Upper lobe of left lung (tissue), 6 donors: ENCODE results near the gene SCG3. TPM values are rescaled to one million over a fixed set of nuclear protein-coding genes. Genes with fewer than 3 reads are reported as not detected.
A peak's percentile ranks its signal among the peaks of the same experiment; 100 is the strongest.

Experiments
- ATAC-seq, 2 donors: fragments of 200-7000 bp; cut with Tn5 transposase; one replicate each; pipeline ENCODE4 v1.9.1; 2022; ENCODE audit warnings: mild to moderate bottlenecking in 2 of 2, moderate library complexity in 2 of 2; ENCODE audit not compliant: low FRiP score in 2 of 2
- DNase-seq, 2 donors: peaks; one replicate each; pipeline ENCODE4 v3.0.0-alpha.2; 2019 to 2020
- H3K27ac ChIP-seq, 4 donors: fragments of 200-600 bp; sonication (generic); one replicate each; pipeline ENCODE4 v1.5.1; 2016 to 2019
- H3K27me3 ChIP-seq, 4 donors: fragments of 200-600 bp; sonication (generic); one replicate each; pipeline ENCODE4 v1.5.1; 2017 to 2019
- H3K36me3 ChIP-seq, 4 donors: fragments of 200-600 bp; sonication (generic); one replicate each; pipeline ENCODE4 v1.5.1; 2016 to 2019
- H3K4me1 ChIP-seq, 4 donors: fragments of 200-600 bp; sonication (generic); one replicate each; pipeline ENCODE4 v1.5.1; 2018 to 2019
- H3K4me3 ChIP-seq, 4 donors: fragments of 200-600 bp; sonication (generic); one replicate each; pipeline ENCODE4 v1.5.1; 2017 to 2019; ENCODE audit warnings: mild to moderate bottlenecking in 2 of 4, moderate library complexity in 1 of 4
- H3K9me3 ChIP-seq, 4 donors: fragments of 200-600 bp; sonication (generic); one replicate each; pipeline ENCODE4 v1.5.1; 2018 to 2019
- EP300 ChIP-seq, 4 donors: sonication (generic); formaldehyde crosslinking; IDR thresholded peaks; one replicate each; pipeline ENCODE4 v1.5.1; 2017; ENCODE audit warnings: antibody characterized with exemption in 4 of 4, control low read depth in 2 of 4
- POLR2A ChIP-seq, 4 donors: fragments of 450-650 bp; IDR thresholded peaks; one replicate each; pipeline ENCODE4 v1.5.1; 2016 to 2017; ENCODE audit warnings: antibody characterized with exemption in 4 of 4, mild to moderate bottlenecking in 2 of 4
- POLR2AphosphoS5 ChIP-seq, 2 donors: sonication (generic); formaldehyde crosslinking; IDR thresholded peaks; one replicate each; pipeline ENCODE4 v1.5.1; 2017; ENCODE audit warnings: antibody characterized with exemption in 2 of 2
- WGBS, 2 donors: methylation state at CpG; one replicate each; pipeline ENCODE4 v1.1.5; 2017 to 2018; 5-methylcytosine and 5-hydroxymethylcytosine counted together
- total RNA-seq, 6 donors: library from RNA; depleted of rRNA in 4 of 6; stranded (reverse); fragments of >200 nt in 4 of 6; gene quantifications; one replicate each; pipeline versions ENCODE4 v1.1.0 to v1.2.1, GENCODE V29; 2016 to 2021
- TF ChIP-seq, protein P1 (sequence below), 6 experiments: fragments of 450-650 bp in 4 of 6; fragments of 200-600 bp in 2 of 6; sonication (generic) in 2 of 6; IDR thresholded peaks; one replicate each; pipeline ENCODE4 v1.5.1; 2016 to 2019; ENCODE audit warnings: antibody characterized with exemption in 6 of 6
- donor health status: DM: no; HTN: no; CAD: no; lungs with moderate emphysema.
- donor health status: DM: no; HTN: yes; CAD: no; lungs with severe emphysema.

The SCG3 gene
- under 1 TPM in 4 of 6 donors, not detected in 2; 0.14 to 0.40 (median 0.27) TPM for total RNA-seq

DNA sequence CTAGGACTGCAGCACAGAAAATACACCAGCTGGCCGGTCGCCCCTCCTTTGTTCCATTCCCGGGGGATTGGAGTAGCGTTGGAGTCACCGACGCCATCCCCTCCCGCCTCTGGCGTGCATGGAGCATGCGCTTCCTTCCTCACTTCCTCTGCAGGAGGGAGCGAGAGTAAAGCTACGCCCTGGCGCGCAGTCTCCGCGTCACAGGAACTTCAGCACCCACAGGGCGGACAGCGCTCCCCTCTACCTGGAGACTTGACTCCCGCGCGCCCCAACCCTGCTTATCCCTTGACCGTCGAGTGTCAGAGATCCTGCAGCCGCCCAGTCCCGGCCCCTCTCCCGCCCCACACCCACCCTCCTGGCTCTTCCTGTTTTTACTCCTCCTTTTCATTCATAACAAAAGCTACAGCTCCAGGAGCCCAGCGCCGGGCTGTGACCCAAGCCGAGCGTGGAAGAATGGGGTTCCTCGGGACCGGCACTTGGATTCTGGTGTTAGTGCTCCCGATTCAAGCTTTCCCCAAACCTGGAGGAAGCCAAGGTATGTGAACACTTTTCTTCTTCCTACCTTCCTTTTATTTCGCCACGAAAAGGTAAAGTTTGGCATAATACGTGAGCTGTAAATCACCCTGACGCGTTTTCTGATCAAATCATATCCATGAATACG lies at the start of gene SCG3:
Gene SCG3, plus strand, starts transcription at position 201 of the 661 bp plus-strand sequence. Its CDS starts 253 bp downstream, at position 454.
- ATAC-seq = peak; percentile 87 to 89
- peaks cover 6 to 10% (median 7%) of the 10 kb centered on the region in 4 donors for H3K4me1 ChIP-seq
- WGBS, 2 donors = 4 to 7% methylated on average over 36 to 38 of the region's 38 CpGs
- peak; percentile 78 to 90 for DNase-seq
- peak within 1 kb of the TSS in 1 of 4 donors; percentile 33 for H3K4me3 ChIP-seq
- H3K27ac ChIP-seq = no peak within 1 kb of the TSS
- peaks cover 0 to 4% (median 0%) of the 10 kb centered on the region in 4 donors for H3K27me3 ChIP-seq
- H3K9me3 ChIP-seq = no peaks in the 10 kb centered on the region
- H3K36me3 ChIP-seq = no peaks in the 10 kb centered on the region
- TF ChIP-seq POLR2AphosphoS5 (IDR thresholded peaks at IDR 0.05) = no peak
- TF ChIP-seq EP300 (IDR thresholded peaks at IDR 0.05) = no peak
- TF ChIP-seq POLR2A (IDR thresholded peaks at IDR 0.05) = no peak
- TF ChIP-seq, protein P1, sequence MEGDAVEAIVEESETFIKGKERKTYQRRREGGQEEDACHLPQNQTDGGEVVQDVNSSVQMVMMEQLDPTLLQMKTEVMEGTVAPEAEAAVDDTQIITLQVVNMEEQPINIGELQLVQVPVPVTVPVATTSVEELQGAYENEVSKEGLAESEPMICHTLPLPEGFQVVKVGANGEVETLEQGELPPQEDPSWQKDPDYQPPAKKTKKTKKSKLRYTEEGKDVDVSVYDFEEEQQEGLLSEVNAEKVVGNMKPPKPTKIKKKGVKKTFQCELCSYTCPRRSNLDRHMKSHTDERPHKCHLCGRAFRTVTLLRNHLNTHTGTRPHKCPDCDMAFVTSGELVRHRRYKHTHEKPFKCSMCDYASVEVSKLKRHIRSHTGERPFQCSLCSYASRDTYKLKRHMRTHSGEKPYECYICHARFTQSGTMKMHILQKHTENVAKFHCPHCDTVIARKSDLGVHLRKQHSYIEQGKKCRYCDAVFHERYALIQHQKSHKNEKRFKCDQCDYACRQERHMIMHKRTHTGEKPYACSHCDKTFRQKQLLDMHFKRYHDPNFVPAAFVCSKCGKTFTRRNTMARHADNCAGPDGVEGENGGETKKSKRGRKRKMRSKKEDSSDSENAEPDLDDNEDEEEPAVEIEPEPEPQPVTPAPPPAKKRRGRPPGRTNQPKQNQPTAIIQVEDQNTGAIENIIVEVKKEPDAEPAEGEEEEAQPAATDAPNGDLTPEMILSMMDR (IDR thresholded peaks at IDR 0.05) = no peak

DNA sequence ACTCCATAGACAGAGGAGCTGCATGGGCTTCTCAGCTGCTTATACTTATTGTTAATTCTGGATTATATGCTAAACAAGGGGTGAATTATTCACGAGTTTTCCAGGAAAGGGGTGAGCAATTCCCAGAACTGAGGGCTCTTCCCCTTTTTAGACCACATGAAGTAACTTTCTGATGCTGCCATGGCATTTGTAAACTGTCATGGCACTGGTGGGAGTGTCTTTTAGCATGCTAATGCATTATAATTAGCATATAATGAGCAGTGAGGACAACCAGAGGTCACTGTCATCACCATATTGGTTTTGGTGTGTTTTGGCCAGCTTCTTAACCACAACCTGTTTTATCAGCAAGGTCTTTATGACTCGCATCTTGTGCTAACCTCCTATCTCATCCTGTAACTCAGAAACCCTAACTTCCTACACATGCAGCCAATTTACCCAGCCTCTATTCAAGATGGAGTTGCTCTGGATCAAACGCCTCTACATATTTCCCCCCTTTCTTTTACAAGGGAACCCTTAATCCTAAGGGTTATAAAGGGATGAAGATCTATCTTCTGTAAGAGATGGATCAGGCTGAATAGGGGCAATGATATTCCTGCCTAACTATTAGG lies 46.6 kb upstream of the SCG3 start:
- ATAC-seq = no peak
- H3K27ac ChIP-seq = no peak overlapping the region
- no peaks in the 10 kb centered on the region for H3K4me1 ChIP-seq
- H3K9me3 ChIP-seq = no peaks in the 10 kb centered on the region
- no peaks in the 10 kb centered on the region for H3K36me3 ChIP-seq
- H3K4me3 ChIP-seq = no peak overlapping the region
- TF ChIP-seq, protein P1 (IDR thresholded peaks at IDR 0.05) = no peak
- TF ChIP-seq POLR2A (IDR thresholded peaks at IDR 0.05) = no peak
- no peak for TF ChIP-seq POLR2AphosphoS5 (IDR thresholded peaks at IDR 0.05)
- no peak for TF ChIP-seq EP300 (IDR thresholded peaks at IDR 0.05)
- no peak for DNase-seq
- H3K27me3 ChIP-seq = no peaks in the 10 kb centered on the region
- 65 to 72% methylated on average over 3 of the region's 3 CpGs for WGBS, 2 donors

DNA sequence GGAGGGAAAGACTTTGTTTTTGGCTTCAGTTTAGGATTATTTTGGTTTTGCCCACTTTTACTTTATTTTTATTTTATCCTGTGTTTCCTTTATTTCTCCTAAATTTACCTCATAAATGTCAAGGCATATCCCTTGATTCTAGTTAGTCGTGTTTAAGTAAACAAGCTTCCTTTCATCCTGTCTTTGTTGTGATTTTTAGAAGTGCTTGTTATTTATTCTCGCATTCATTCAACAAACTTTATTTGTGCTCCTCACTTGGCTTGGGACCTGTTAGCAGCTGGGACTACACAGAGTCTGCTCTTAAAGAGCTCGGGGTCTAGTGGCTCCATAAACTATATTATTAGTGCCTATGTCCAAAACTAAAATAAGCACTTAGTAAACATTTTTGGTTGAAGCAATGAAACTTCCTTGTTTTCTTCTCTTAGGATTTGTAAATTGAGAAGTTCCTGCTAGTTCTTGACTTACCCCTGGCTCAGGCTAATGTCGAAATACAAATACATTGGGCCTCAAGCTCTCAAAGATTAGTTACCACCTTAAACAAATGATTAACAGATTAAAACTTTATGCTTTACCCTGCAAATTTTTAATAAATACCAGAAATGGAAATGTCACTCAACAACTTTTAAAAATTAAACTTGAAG lies 39.7 kb upstream of the SCG3 start:
- Histone ChIP-seq H3K36me3 (no peaks in the 10 kb centered on the region), H3K4me3 (no peak overlapping the region), H3K27me3 (no peaks in the 10 kb centered on the region), H3K27ac (no peak overlapping the region), H3K4me1 (peaks cover 0 to 8% (median 6%) of the 10 kb centered on the region in 4 donors), H3K9me3 (no peaks in the 10 kb centered on the region)
- ATAC-seq = no peak
- 21 to 46% methylated on average over 4 of the region's 4 CpGs for WGBS, 2 donors
- TF ChIP-seq POLR2AphosphoS5 (IDR thresholded peaks at IDR 0.05) (no peak), EP300 (IDR thresholded peaks at IDR 0.05) (no peak), POLR2A (IDR thresholded peaks at IDR 0.05) (no peak)
- TF ChIP-seq, protein P1 (IDR thresholded peaks at IDR 0.05) = no peak
- no peak for DNase-seq

DNA sequence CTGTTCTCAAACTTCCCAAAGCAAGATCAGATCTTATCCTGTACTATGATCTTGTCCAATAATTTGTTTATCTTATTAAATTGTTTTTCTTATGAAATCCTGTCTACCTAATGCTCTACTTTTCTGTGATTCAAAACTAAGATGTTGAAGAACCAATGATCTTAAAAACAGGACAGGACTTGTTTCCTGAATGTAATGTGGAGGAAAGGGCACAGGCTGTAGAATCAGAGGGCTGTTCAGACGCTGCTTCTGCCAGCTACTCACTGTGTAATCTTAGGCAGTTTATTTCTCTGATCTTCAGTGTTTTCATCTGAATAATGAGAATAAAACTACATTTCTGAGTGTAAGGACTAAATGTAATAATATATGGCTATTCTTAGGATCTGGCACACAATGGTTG lies 38.6 kb upstream of the SCG3 start:
- peaks cover 0 to 13% (median 6%) of the 10 kb centered on the region in 4 donors for H3K4me1 ChIP-seq
- ATAC-seq = no peak
- WGBS, 2 donors = 43 to 50% methylated on average over 1 of the region's 1 CpG

More for the DNA sequence above, 38.6 kb upstream of the SCG3 start:
- Histone ChIP-seq H3K27ac (no peak overlapping the region), H3K4me3 (no peak overlapping the region), H3K36me3 (no peaks in the 10 kb centered on the region), H3K27me3 (no peaks in the 10 kb centered on the region), H3K9me3 (no peaks in the 10 kb centered on the region)
- DNase-seq = no peak
- TF ChIP-seq POLR2A (IDR thresholded peaks at IDR 0.05) (no peak), EP300 (IDR thresholded peaks at IDR 0.05) (no peak), POLR2AphosphoS5 (IDR thresholded peaks at IDR 0.05) (no peak)
- TF ChIP-seq, protein P1 (IDR thresholded peaks at IDR 0.05) = no peak
